ENCODE data around the gene STYXL2. TPM values are rescaled to one million over a fixed set of nuclear protein-coding genes. Genes with fewer than 3 reads are reported as not detected.

STYXL2 gene
- polyA plus RNA-seq, 1 donor (not counting 4 experiments of a cell fraction or from before 2014, with no cell fraction given): not detected

DNA sequence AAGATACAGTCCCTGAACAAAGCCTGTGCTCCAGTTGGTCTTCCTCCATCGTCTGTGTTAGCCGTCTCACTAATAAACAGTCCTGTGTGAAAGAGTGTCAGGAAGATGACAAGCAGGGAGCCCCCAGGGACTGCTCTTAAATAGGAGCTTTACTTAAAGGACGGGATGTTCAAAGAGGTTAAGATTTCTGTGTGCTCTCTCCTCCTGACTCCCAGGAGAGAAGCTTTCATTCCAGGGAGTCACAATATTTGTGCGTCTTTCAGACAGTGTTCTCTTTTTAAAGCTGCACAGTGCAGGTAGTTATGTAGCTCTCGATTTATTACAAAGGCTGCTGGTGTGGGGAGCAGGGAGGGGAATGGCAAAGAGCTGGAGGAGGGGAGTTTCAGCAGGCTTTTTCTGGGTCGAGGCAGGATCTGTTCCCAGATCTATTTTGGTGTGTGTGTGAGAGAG is 43.5 kb downstream of the STYXL2 start:
- DNase-seq (ENCODE audit: low read depth, low spot score) (no peak), FAIRE-seq (no peak)
- H3K79me2 ChIP-seq (ENCODE audit: control insufficient read depth, insufficient read depth, low read length): no peaks in the 10 kb centered on the region
- no peaks in the 10 kb centered on the region for H3K9me1 ChIP-seq (ENCODE audit: control insufficient read depth, extremely low read depth, insufficient read depth, low read length)
- no peaks in the 10 kb centered on the region for H3K36me3 ChIP-seq (ENCODE audit: control insufficient read depth in 2 of 2, extremely low read depth in 1 of 2, insufficient read depth in 2 of 2, low read length in 2 of 2)
- H3K27ac ChIP-seq (ENCODE audit: control insufficient read depth, insufficient read depth, low read length): no peak overlapping the region
- H3K27me3 ChIP-seq (ENCODE audit: control insufficient read depth, extremely low read depth, insufficient read depth, low read length): no peaks in the 10 kb centered on the region
- no peaks in the 10 kb centered on the region for H3K9me3 ChIP-seq (ENCODE audit: control insufficient read depth, low read depth, low read length)
- dilution Hi-C loops (cut with MboI; ENCODE audit: extremely low pct_ligation_motif_present, low sequenced_read_pairs): no loop called here
- H3K4me3 ChIP-seq (ENCODE audit: control insufficient read depth in 2 of 3, extremely low read depth in 1 of 3, insufficient read depth in 2 of 3, low read depth in 1 of 3, low read length in 3 of 3): no peak overlapping the region
- no peak overlapping the region for H3K9ac ChIP-seq (ENCODE audit: control insufficient read depth, extremely low read depth, insufficient read depth, low read length)
- H4K20me1 ChIP-seq (ENCODE audit: control insufficient read depth, extremely low read depth, insufficient read depth, low read length): no peaks in the 10 kb centered on the region
- no peak overlapping the region for H2AFZ ChIP-seq (ENCODE audit: control insufficient read depth, low read length)
- no peak for TF ChIP-seq EZH2 (IDR thresholded peaks at IDR 0.05; ENCODE audit: low read length)
- TF ChIP-seq, protein P1, sequence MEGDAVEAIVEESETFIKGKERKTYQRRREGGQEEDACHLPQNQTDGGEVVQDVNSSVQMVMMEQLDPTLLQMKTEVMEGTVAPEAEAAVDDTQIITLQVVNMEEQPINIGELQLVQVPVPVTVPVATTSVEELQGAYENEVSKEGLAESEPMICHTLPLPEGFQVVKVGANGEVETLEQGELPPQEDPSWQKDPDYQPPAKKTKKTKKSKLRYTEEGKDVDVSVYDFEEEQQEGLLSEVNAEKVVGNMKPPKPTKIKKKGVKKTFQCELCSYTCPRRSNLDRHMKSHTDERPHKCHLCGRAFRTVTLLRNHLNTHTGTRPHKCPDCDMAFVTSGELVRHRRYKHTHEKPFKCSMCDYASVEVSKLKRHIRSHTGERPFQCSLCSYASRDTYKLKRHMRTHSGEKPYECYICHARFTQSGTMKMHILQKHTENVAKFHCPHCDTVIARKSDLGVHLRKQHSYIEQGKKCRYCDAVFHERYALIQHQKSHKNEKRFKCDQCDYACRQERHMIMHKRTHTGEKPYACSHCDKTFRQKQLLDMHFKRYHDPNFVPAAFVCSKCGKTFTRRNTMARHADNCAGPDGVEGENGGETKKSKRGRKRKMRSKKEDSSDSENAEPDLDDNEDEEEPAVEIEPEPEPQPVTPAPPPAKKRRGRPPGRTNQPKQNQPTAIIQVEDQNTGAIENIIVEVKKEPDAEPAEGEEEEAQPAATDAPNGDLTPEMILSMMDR (optimal IDR thresholded peaks at IDR 0.05 in 1 of 3, IDR thresholded peaks at IDR 0.05 in 1 of 3, conservative IDR thresholded peaks at IDR 0.05 in 1 of 3; ENCODE audit: extremely low read depth in 1 of 3, insufficient read depth in 2 of 3, low read length in 3 of 3): no peak
- no peak overlapping the region for H3K4me2 ChIP-seq (ENCODE audit: control insufficient read depth, extremely low read depth, insufficient read depth, low read depth, low read length)
- H3K4me1 ChIP-seq (ENCODE audit: control insufficient read depth, extremely low read depth, insufficient read depth, low read length): peaks cover 8% of the 10 kb centered on the region

GRCh38 chr1:167137793-167138510 is 44.1 kb downstream of the STYXL2 start:
- Histone ChIP-seq H3K9ac (ENCODE audit: control insufficient read depth, extremely low read depth, insufficient read depth, low read length) (no peak overlapping the region), H3K4me1 (ENCODE audit: control insufficient read depth, extremely low read depth, insufficient read depth, low read length) (peaks cover 8% of the 10 kb centered on the region), H3K27ac (ENCODE audit: control insufficient read depth, insufficient read depth, low read length) (no peak overlapping the region), H2AFZ (ENCODE audit: control insufficient read depth, low read length) (no peak overlapping the region), H3K9me3 (ENCODE audit: control insufficient read depth, low read depth, low read length) (no peaks in the 10 kb centered on the region), H3K36me3 (ENCODE audit: control insufficient read depth in 2 of 2, extremely low read depth in 1 of 2, insufficient read depth in 2 of 2, low read length in 2 of 2) (no peaks in the 10 kb centered on the region), H3K4me2 (ENCODE audit: control insufficient read depth, extremely low read depth, insufficient read depth, low read depth, low read length) (no peak overlapping the region), H3K27me3 (ENCODE audit: control insufficient read depth, extremely low read depth, insufficient read depth, low read length) (no peaks in the 10 kb centered on the region), H3K4me3 (ENCODE audit: control insufficient read depth in 2 of 3, extremely low read depth in 1 of 3, insufficient read depth in 2 of 3, low read depth in 1 of 3, low read length in 3 of 3) (no peak overlapping the region), H3K79me2 (ENCODE audit: control insufficient read depth, insufficient read depth, low read length) (no peaks in the 10 kb centered on the region), H4K20me1 (ENCODE audit: control insufficient read depth, extremely low read depth, insufficient read depth, low read length) (no peaks in the 10 kb centered on the region), H3K9me1 (ENCODE audit: control insufficient read depth, extremely low read depth, insufficient read depth, low read length) (no peaks in the 10 kb centered on the region)
- FAIRE-seq (no peak), DNase-seq (ENCODE audit: low read depth, low spot score) (no peak)
- dilution Hi-C loops (cut with MboI; ENCODE audit: extremely low pct_ligation_motif_present, low sequenced_read_pairs): no loop called here
- TF ChIP-seq, protein P1 (optimal IDR thresholded peaks at IDR 0.05 in 1 of 3, IDR thresholded peaks at IDR 0.05 in 1 of 3, conservative IDR thresholded peaks at IDR 0.05 in 1 of 3; ENCODE audit: extremely low read depth in 1 of 3, insufficient read depth in 2 of 3, low read length in 3 of 3): no peak
- TF ChIP-seq EZH2 (IDR thresholded peaks at IDR 0.05; ENCODE audit: low read length): no peak

All from keratinocyte (primary cell).